K562 (cell line): ENCODE data around the gene MPPED1. TPM values are rescaled to one million over a fixed set of nuclear protein-coding genes. Genes with fewer than 3 reads are reported as not detected.

ENCODE experiments used
- ATAC-seq: fragments of 200-7000 bp; cut with Tn5 transposase; 3 replicates; pipeline ENCODE4 v1.9.1; 2020; ENCODE audit warnings: moderate library complexity
- BruUV-seq: library from RNA; stranded (reverse); fragments of 400-500 nt; replicated peaks from 2 replicates; lab custom pipeline; 2021; lab: Mats Ljungman, UMichigan
- CTCF ChIA-PET: fragments of 300-600 bp; formaldehyde crosslinking; extraction: SDS; loops from one replicate; lab custom pipeline; 2021; ENCODE audit warnings: low intra/inter-chr PET ratio; lab: Yijun Ruan, JAX
- POLR2A ChIA-PET: fragments of 300-600, 350-650 bp; sonication (Branson Sonifier 250); formaldehyde crosslinking; extraction: SDS; loops from one replicate; lab custom pipeline; 2021; ENCODE audit warnings: antibody characterized with exemption, inconsistent platforms; lab: Yijun Ruan, JAX
- DNase-seq, 4 experiments: peaks; one replicate each; pipeline versions ENCODE4 v3.0.0 to v3.0.0-alpha.2; 2011 to 2018; ENCODE audit warnings: low spot score in 3 of 4, mixed read lengths in 3 of 4; ENCODE audit errors: extremely low read depth in 1 of 4
- FAIRE-seq: peaks from 2 replicates; lab custom pipeline; 2011; peaks lifted over from hg19 to GRCh38; lab: Jason Lieb, UNC
- H2AFZ ChIP-seq: 2 replicates; pipeline ENCODE4 v1.6.0; 2011; ENCODE audit warnings: low read depth, low read length, control low read depth, inconsistent platforms
- H3K27ac ChIP-seq: fragments of 200-600 bp; 3 replicates; pipeline ENCODE4 v1.8.0; 2011; ENCODE audit warnings: low read depth, mild to moderate bottlenecking, control low read depth, inconsistent platforms, low read length, moderate library complexity, mixed read lengths; ENCODE audit errors: extremely low read depth
- H3K27me3 ChIP-seq, 2 experiments: fragments of 300-600 bp in 1 of 2; 2 replicates in 1 of 2; 3 replicates in 1 of 2; pipeline versions ENCODE4 v1.6.0 to v1.8.0; 2011; ENCODE audit warnings: inconsistent platforms in 2 of 2, low read length in 2 of 2, mild to moderate bottlenecking in 1 of 2, mixed read lengths in 1 of 2, moderate library complexity in 1 of 2; ENCODE audit not compliant: control insufficient read depth in 2 of 2, insufficient read depth in 2 of 2
- H3K36me3 ChIP-seq: fragments of 300-600 bp; 3 replicates; pipeline ENCODE4 v1.8.0; 2011; ENCODE audit warnings: mild to moderate bottlenecking, low read length, inconsistent platforms; ENCODE audit not compliant: control insufficient read depth, insufficient read depth
- H3K4me1 ChIP-seq, 2 experiments: fragments of 200-600 bp in 1 of 2; replicated peaks in 1 of 2; 2 replicates in 1 of 2; 3 replicates in 1 of 2; pipeline versions ENCODE4 v1.5.1 to v1.8.0; 2011; ENCODE audit warnings: inconsistent platforms in 2 of 2, low read length in 2 of 2, mild to moderate bottlenecking in 1 of 2, mixed read lengths in 1 of 2, moderate library complexity in 1 of 2; ENCODE audit not compliant: control insufficient read depth in 2 of 2, insufficient read depth in 2 of 2
- H3K4me2 ChIP-seq: 2 replicates; pipeline ENCODE4 v1.6.1; 2011; ENCODE audit warnings: low read length, control low read depth, inconsistent platforms, mixed read lengths; ENCODE audit not compliant: insufficient read depth
- H3K4me3 ChIP-seq: fragments of 200-600 bp; sonication (generic), shearing (Covaris generic); 2 replicates; pipeline ENCODE4 v1.5.1; 2016; ENCODE audit warnings: control low read depth, inconsistent platforms
- H3K79me2 ChIP-seq: fragments of 200-600 bp; 3 replicates; pipeline ENCODE4 v1.8.0; 2011; ENCODE audit warnings: low read length, inconsistent platforms; ENCODE audit not compliant: control insufficient read depth, insufficient read depth
- H3K9ac ChIP-seq, 2 experiments: 2 replicates each; pipeline versions ENCODE4 v1.6.0 to v1.6.1; 2011; ENCODE audit warnings: low read depth in 2 of 2, low read length in 2 of 2, control low read depth in 1 of 2, inconsistent platforms in 1 of 2, mild to moderate bottlenecking in 1 of 2, mixed read lengths in 1 of 2; ENCODE audit not compliant: insufficient read depth in 1 of 2
- H3K9me1 ChIP-seq: one replicate; pipeline ENCODE4 v1.6.0; 2011; ENCODE audit warnings: inconsistent platforms, mild to moderate bottlenecking, low read length, moderate library complexity; ENCODE audit not compliant: control insufficient read depth, insufficient read depth
- H3K9me3 ChIP-seq: replicated peaks from 2 replicates; pipeline ENCODE4 v1.5.1; 2011; ENCODE audit warnings: low read depth, low read length, inconsistent platforms; ENCODE audit not compliant: control insufficient read depth, insufficient read depth
- H4K20me1 ChIP-seq: replicated peaks from 2 replicates; pipeline ENCODE4 v1.6.1; 2011; ENCODE audit warnings: low read length, inconsistent platforms, mixed read lengths; ENCODE audit not compliant: control insufficient read depth, insufficient read depth
- BRCA1 ChIP-seq, 2 experiments: fragments of 450-650 bp in 1 of 2; sonication (generic) in 1 of 2; formaldehyde crosslinking in 1 of 2; IDR thresholded peaks; 2 replicates each; pipeline versions ENCODE4 v1.5.0 to v1.6.1; 2017 to 2020; ENCODE audit warnings: mild to moderate bottlenecking in 1 of 2, missing genetic modification reagents in 1 of 2
- CEBPB ChIP-seq: fragments of 450-650 bp; IDR thresholded peaks from 2 replicates; pipeline ENCODE4 v1.6.1; 2016; ENCODE audit warnings: missing genetic modification characterization, missing compliant biosample characterization
- DACH1 ChIP-seq: fragments of 450-650 bp; IDR thresholded peaks from 2 replicates; pipeline ENCODE4 v1.6.1; 2018; ENCODE audit not compliant: partially characterized antibody
- GTF2A2 ChIP-seq: IDR thresholded peaks from 2 replicates; pipeline ENCODE4 v1.6.1; 2016; ENCODE audit warnings: mild to moderate bottlenecking, missing genetic modification characterization, missing compliant biosample characterization
- LCOR ChIP-seq: sonication (generic); formaldehyde crosslinking; IDR thresholded peaks from 2 replicates; pipeline ENCODE4 v1.8.0; 2022; ENCODE audit warnings: mild to moderate bottlenecking, missing genetic modification reagents
- MCM3 ChIP-seq: fragments of 450-650 bp; IDR thresholded peaks from 2 replicates; pipeline ENCODE4 v1.6.1; 2016
- MEF2A ChIP-seq: IDR thresholded peaks from 2 replicates; pipeline ENCODE4 v1.6.1; 2011; ENCODE audit warnings: low read depth, mild to moderate bottlenecking, low read length, moderate library complexity; ENCODE audit not compliant: control insufficient read depth
- NCOA1 ChIP-seq: fragments of 450-650 bp; IDR thresholded peaks from 2 replicates; pipeline ENCODE4 v1.6.1; 2016; ENCODE audit warnings: low read depth
- NFE2L1 ChIP-seq: fragments of 450-650 bp; IDR thresholded peaks from 2 replicates; pipeline ENCODE4 v1.6.1; 2016; ENCODE audit warnings: missing genetic modification characterization, low read depth, mild to moderate bottlenecking, missing compliant biosample characterization, moderate library complexity, borderline replicate concordance
- PHF8 ChIP-seq: fragments of 200-600 bp; sonication (generic); IDR thresholded peaks from 2 replicates; pipeline ENCODE4 v1.6.1; 2012; ENCODE audit warnings: mixed run types, mild to moderate bottlenecking, inconsistent platforms, low read length, moderate library complexity, borderline replicate concordance
- PYGO2 ChIP-seq: fragments of 450-650 bp; IDR thresholded peaks from 2 replicates; pipeline ENCODE4 v1.6.1; 2016; ENCODE audit warnings: mild to moderate bottlenecking, missing genetic modification characterization, moderate library complexity, missing compliant biosample characterization
- STAT5A ChIP-seq: IDR thresholded peaks from 2 replicates; pipeline ENCODE4 v1.6.1; 2012; ENCODE audit warnings: low read length, inconsistent platforms, borderline replicate concordance
- TFAM ChIP-seq: fragments of 250-450 bp; sonication (Bioruptor Pico); conservative IDR thresholded peaks from 2 replicates; pipeline ENCODE4 v1.5.0; 2021; ENCODE audit warnings: mild to moderate bottlenecking, moderate library complexity
- U2AF2 ChIP-seq: fragments of 200-400 bp; formaldehyde crosslinking; optimal IDR thresholded peaks from 2 replicates; pipeline ENCODE3; 2017; ENCODE audit warnings: low read depth, mild to moderate bottlenecking, low read length
- ZFP1 ChIP-seq: fragments of 450-650 bp; formaldehyde crosslinking; IDR thresholded peaks from 2 replicates; pipeline ENCODE4 v1.4.0; 2020; ENCODE audit warnings: mild to moderate bottlenecking, mixed read lengths
- ZNF668 ChIP-seq: fragments of 250-450 bp; sonication (Bioruptor Pico); IDR thresholded peaks from 2 replicates; pipeline ENCODE4 v1.8.0; 2022; ENCODE audit warnings: mild to moderate bottlenecking, inconsistent platforms
- WGBS: fragments of 100-300 bp; shearing (Covaris generic); methylation state at CpG from one replicate; pipeline ENCODE4 v1.1.6; 2016; ENCODE audit warnings: low coverage, mixed read lengths; ENCODE audit not compliant: insufficient coverage; ENCODE audit errors: missing lambda C conversion rate; 5-methylcytosine and 5-hydroxymethylcytosine counted together
- in situ Hi-C: fragments of 300-500 bp; cut with MboI; formaldehyde crosslinking; loops from 4 replicates; pipeline ENCODE4 v1.15.0; 2018; ENCODE audit warnings: inconsistent platforms, mixed read lengths
- intact Hi-C: fragments of 100-400 bp; cut with micrococcal nuclease; formaldehyde crosslinking; loops from 2 replicates; pipeline ENCODE4 v1.14.2; 2022
- polyA plus RNA-seq, 8 experiments: library from polyadenylated mRNA; depleted of rRNA in 4 of 8; stranded (reverse) in 5 of 8; unstranded in 3 of 8; fragments of >200 nt; fragmentation: Nextera tagmentation in 2 of 8; fragmentation: Illumina TruSeq in 1 of 8; extraction: Ambion mirVana in 2 of 8; extraction: Trizol in 1 of 8; gene quantifications; 2 replicates each; pipeline versions ENCODE4 v1.2.1 to v1.2.3, GENCODE V29; 2011 to 2014; ENCODE audit warnings: inconsistent platforms in 1 of 8, missing spikeins in 1 of 8
- total RNA-seq, 7 experiments: library from RNA; depleted of rRNA in 6 of 7; stranded (reverse); fragments of >200 nt in 6 of 7; fragmentation: Illumina TruSeq in 2 of 7; extraction: Trizol in 2 of 7; gene quantifications; 2 replicates each; pipeline versions ENCODE4 v1.2.1 to v1.2.3, GENCODE V29; 2011 to 2021; ENCODE audit warnings: low replicate concordance in 1 of 7
- TF ChIP-seq, protein P1 (sequence below), 2 experiments: fragments of 450-650 bp; IDR thresholded peaks; 2 replicates each; pipeline ENCODE4 v1.6.1; 2016

The MPPED1 gene
- total and polyA plus RNA-seq, 9 of the 15 experiments (the other 6 are each of a cell fraction or from before 2014, with no cell fraction given): not detected

DNA sequence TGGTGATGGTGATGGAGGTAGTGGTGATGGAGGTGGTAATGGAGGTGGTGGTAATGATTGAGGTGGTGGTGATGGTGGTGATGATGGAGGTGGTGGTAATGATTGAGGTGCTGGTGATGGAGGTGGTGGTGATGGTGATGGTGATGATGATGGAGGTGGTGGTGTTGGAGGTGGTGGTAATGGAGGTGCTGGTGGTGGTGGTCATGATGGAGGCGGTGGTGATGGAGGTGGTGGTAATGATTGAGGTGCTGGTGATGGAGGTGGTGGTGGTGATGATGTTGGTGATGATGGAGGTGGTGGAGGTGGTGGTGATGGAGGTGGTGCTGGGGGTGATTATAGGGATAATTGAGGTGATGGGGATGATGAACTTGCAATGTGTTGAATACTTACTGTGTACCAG lies 79.9 kb downstream of the MPPED1 start (continued):
- no peak for TF ChIP-seq TFAM (CRISPR knock-in tag)

GRCh38 chr22:43493297-43493696 lies 81.5 kb downstream of the MPPED1 start:
- DNase-seq (no peak), ATAC-seq (no peak), FAIRE-seq (no peak)
- no peak overlapping the region for H3K4me3 ChIP-seq
- H3K79me2 ChIP-seq: no peaks in the 10 kb centered on the region
- no peak overlapping the region for H2AFZ ChIP-seq
- H3K9me1 ChIP-seq: no peaks in the 10 kb centered on the region
- in situ Hi-C loops (no loop called here), intact Hi-C loops (no loop called here)
- no peaks in the 10 kb centered on the region for H3K36me3 ChIP-seq
- CTCF ChIA-PET: no interaction called here
- H4K20me1 ChIP-seq: no peaks in the 10 kb centered on the region
- POLR2A ChIA-PET: no interaction called here
- H3K9ac ChIP-seq: no peak overlapping the region
- H3K27me3 ChIP-seq: peaks cover 0 to 7% of the 10 kb centered on the region in 2 experiments; a peak in 1 of 5 replicates
- 0% methylated on average over 3 of the region's 5 CpGs for WGBS
- no TSS peak for BruUV-seq
- no peaks in the 10 kb centered on the region for H3K9me3 ChIP-seq
- no peak overlapping the region for H3K4me2 ChIP-seq
- no peak overlapping the region for H3K27ac ChIP-seq
- no peaks in the 10 kb centered on the region for H3K4me1 ChIP-seq
- no peak for TF ChIP-seq NCOA1
- no peak for TF ChIP-seq CEBPB
- no peak for TF ChIP-seq LCOR (CRISPR knock-in tag)
- no peak for TF ChIP-seq PYGO2 (tag)
- TF ChIP-seq STAT5A: no peak
- TF ChIP-seq ZFP1: no peak
- no peak for TF ChIP-seq MEF2A
- no peak for TF ChIP-seq GTF2A2 (tag)
- no peak for TF ChIP-seq U2AF2
- TF ChIP-seq ZNF668 (CRISPR knock-in tag): no peak
- no peak for TF ChIP-seq MCM3
- no peak for TF ChIP-seq PHF8
- no peak for TF ChIP-seq NFE2L1
- TF ChIP-seq, protein P1, sequence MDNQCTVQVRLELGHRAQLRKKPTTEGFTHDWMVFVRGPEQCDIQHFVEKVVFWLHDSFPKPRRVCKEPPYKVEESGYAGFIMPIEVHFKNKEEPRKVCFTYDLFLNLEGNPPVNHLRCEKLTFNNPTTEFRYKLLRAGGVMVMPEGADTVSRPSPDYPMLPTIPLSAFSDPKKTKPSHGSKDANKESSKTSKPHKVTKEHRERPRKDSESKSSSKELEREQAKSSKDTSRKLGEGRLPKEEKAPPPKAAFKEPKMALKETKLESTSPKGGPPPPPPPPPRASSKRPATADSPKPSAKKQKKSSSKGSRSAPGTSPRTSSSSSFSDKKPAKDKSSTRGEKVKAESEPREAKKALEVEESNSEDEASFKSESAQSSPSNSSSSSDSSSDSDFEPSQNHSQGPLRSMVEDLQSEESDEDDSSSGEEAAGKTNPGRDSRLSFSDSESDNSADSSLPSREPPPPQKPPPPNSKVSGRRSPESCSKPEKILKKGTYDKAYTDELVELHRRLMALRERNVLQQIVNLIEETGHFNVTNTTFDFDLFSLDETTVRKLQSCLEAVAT (IDR thresholded peaks at IDR 0.05): no peak
- TF ChIP-seq BRCA1 (IDR thresholded peaks at IDR 0.05): no peak
- TF ChIP-seq BRCA1 (CRISPR knock-in tag; IDR thresholded peaks at IDR 0.05): no peak
- no peak for TF ChIP-seq DACH1
